ENCODE measurements around the gene CEBPG.

GRCh38 chr19:33376423-33376822 is 2.9 kb downstream of the CEBPG start:
- TF ChIP-seq CTCF (IDR thresholded peaks at IDR 0.05): no peak
- no peak for TF ChIP-seq REST (IDR thresholded peaks at IDR 0.05; ENCODE audit: insufficient read depth in 1 of 2, low read depth in 2 of 2, low read length in 1 of 2)
- no peak for TF ChIP-seq POLR2AphosphoS5 (IDR thresholded peaks at IDR 0.05; ENCODE audit: low read depth, low read length)
- TF ChIP-seq SIN3A (IDR thresholded peaks at IDR 0.05; ENCODE audit: borderline replicate concordance, insufficient read depth, low read depth, low read length): no peak
- no peak for TF ChIP-seq TCF7L2 (IDR thresholded peaks at IDR 0.05; ENCODE audit: low read depth, low read length)

Data from Panc1 (cell line).